Left ventricle myocardium superior (tissue), 1 donor: ENCODE data around the gene ARL16. TPM values are rescaled to one million over a fixed set of nuclear protein-coding genes. Genes with fewer than 3 reads are reported as not detected.

Experiments used
- ATAC-seq: fragments of 200-7000 bp; cut with Tn5 transposase; one replicate; pipeline ENCODE4 v1.9.1; 2020; ENCODE audit warnings: mild to moderate bottlenecking, moderate library complexity
- DNase-seq: peaks from one replicate; pipeline ENCODE4 v3.0.0-alpha.2; 2020
- intact Hi-C: fragments of 100-400 bp; cut with micrococcal nuclease; formaldehyde crosslinking; loops from one replicate; pipeline ENCODE4 v1.11.0; 2022
- total RNA-seq: library from RNA; stranded (reverse); fragmentation: NEBNext Ultra II Directional; extraction: Animal tissue kit (Norgen Biotek cat#: 25700); gene quantifications from one replicate; pipeline ENCODE4 v1.2.1, GENCODE V29; 2021
- donor health status: DM: no; HTN: yes; CAD: no; lungs with severe emphysema.

ARL16 gene
- total RNA-seq, 1 donor from 2014 or later, result 12.0 TPM

- intact Hi-C loops, result no loop called here
- DNase-seq, result no peak
- ATAC-seq, result no peak
Observed at GRCh38 chr17:81700353-81701287, 17.0 kb upstream of the ARL16 start.

- DNase-seq (peak; percentile 38), ATAC-seq (peak; percentile 64)
- intact Hi-C loops, result no loop called here
Observed at GRCh38 chr17:81697261-81698044, 13.9 kb upstream of the ARL16 start.

GRCh38 chr17:81696218-81696941 is 12.8 kb upstream of the ARL16 start:
- peak; percentile 47 for DNase-seq
- intact Hi-C loops, result no loop called here
- no peak for ATAC-seq

GRCh38 chr17:81695801-81696200 is 12.2 kb upstream of the ARL16 start:
- DNase-seq (peak; percentile 26), ATAC-seq (no peak)
- intact Hi-C loops, result no loop called here

GRCh38 chr17:81695211-81695610 is 11.6 kb upstream of the ARL16 start:
- intact Hi-C loops, result no loop called here
- DNase-seq, result no peak
- ATAC-seq, result no peak

- intact Hi-C loops, result no loop called here
- DNase-seq (no peak), ATAC-seq (no peak)
Observed at GRCh38 chr17:81694810-81695209, 11.2 kb upstream of the ARL16 start.

GRCh38 chr17:81693509-81694210 is 10.1 kb upstream of the ARL16 start:
- intact Hi-C loops, result no loop called here
- DNase-seq (peak; percentile 28), ATAC-seq (no peak)

GRCh38 chr17:81691608-81692007 is 8.0 kb upstream of the ARL16 start:
- intact Hi-C loops, result no loop called here
- DNase-seq, result no peak
- ATAC-seq, result no peak

GRCh38 chr17:81691196-81691595 is 7.6 kb upstream of the ARL16 start:
- ATAC-seq (no peak), DNase-seq (no peak)
- intact Hi-C loops, result no loop called here

- intact Hi-C loops, result no loop called here
- no peak for ATAC-seq
- DNase-seq, result no peak
Observed at GRCh38 chr17:81690549-81690948, 7.0 kb upstream of the ARL16 start.

GRCh38 chr17:81690066-81690465 is 6.5 kb upstream of the ARL16 start:
- intact Hi-C loops, result no loop called here
- no peak for DNase-seq
- ATAC-seq, result no peak

GRCh38 chr17:81688616-81689015 is 5.0 kb upstream of the ARL16 start:
- ATAC-seq (no peak), DNase-seq (no peak)
- intact Hi-C loops, result no loop called here

GRCh38 chr17:81687770-81688541 is 4.4 kb upstream of the ARL16 start:
- no peak for DNase-seq
- no peak for ATAC-seq
- intact Hi-C loops, result no loop called here

- ATAC-seq, result no peak
- no peak for DNase-seq
- intact Hi-C loops, result no loop called here
Observed at GRCh38 chr17:81686614-81687013, 3.0 kb upstream of the ARL16 start.

- DNase-seq (no peak), ATAC-seq (no peak)
- intact Hi-C loops, result no loop called here
Observed at GRCh38 chr17:81685108-81685507, 1.5 kb upstream of the ARL16 start.

- ATAC-seq (no peak), DNase-seq (no peak)
- intact Hi-C loops, result no loop called here
Observed at GRCh38 chr17:81684442-81684911, 880 bp upstream of the ARL16 start.

GRCh38 chr17:81683208-81683583 is 401 bp downstream of the ARL16 start:
- DNase-seq, result no peak
- ATAC-seq, result peak; percentile 34
- intact Hi-C loops, result no loop called here

GRCh38 chr17:81682565-81683207 is 911 bp downstream of the ARL16 start:
- DNase-seq, result no peak
- intact Hi-C loops, result no loop called here
- ATAC-seq, result no peak
